ENCODE results near the gene CHST10. TPM values are rescaled to one million over a fixed set of nuclear protein-coding genes. Genes with fewer than 3 reads are reported as not detected.

Gene CHST10
- total RNA-seq, 1 donor from 2014 or later, result 6.5 TPM

GRCh38 chr2:100416397-100416934 is 1.0 kb downstream of the CHST10 start:
- peak; percentile 6 to 18 for DNase-seq (ENCODE audit: low read depth in 2 of 2)

- DNase-seq (ENCODE audit: low read depth in 2 of 2), result no peak
These were observed 3.9 kb downstream of the CHST10 start for GRCh38 chr2:100413571-100413970.

GRCh38 chr2:100412881-100413321 is 4.6 kb downstream of the CHST10 start:
- no peak for DNase-seq (ENCODE audit: low read depth in 2 of 2)

GRCh38 chr2:100412466-100412865 is 5.0 kb downstream of the CHST10 start:
- no peak for DNase-seq (ENCODE audit: low read depth in 2 of 2)

GRCh38 chr2:100411841-100412292 is 5.6 kb downstream of the CHST10 start:
- DNase-seq (ENCODE audit: low read depth in 2 of 2), result no peak

- DNase-seq (ENCODE audit: low read depth in 2 of 2), result no peak
These were observed 7.4 kb downstream of the CHST10 start for GRCh38 chr2:100409975-100410647.

GRCh38 chr2:100409461-100409860 is 8.0 kb downstream of the CHST10 start:
- no peak for DNase-seq (ENCODE audit: low read depth in 2 of 2)

GRCh38 chr2:100408941-100409340 is 8.5 kb downstream of the CHST10 start:
- no peak for DNase-seq (ENCODE audit: low read depth in 2 of 2)

GRCh38 chr2:100408104-100408503 is 9.4 kb downstream of the CHST10 start:
- DNase-seq (ENCODE audit: low read depth in 2 of 2), result no peak

GRCh38 chr2:100407563-100407962 is 9.9 kb downstream of the CHST10 start:
- DNase-seq (ENCODE audit: low read depth in 2 of 2), result no peak

GRCh38 chr2:100407073-100407472 is 10.4 kb downstream of the CHST10 start:
- DNase-seq (ENCODE audit: low read depth in 2 of 2), result no peak

GRCh38 chr2:100406120-100406508 is 11.4 kb downstream of the CHST10 start:
- DNase-seq (ENCODE audit: low read depth in 2 of 2), result no peak

GRCh38 chr2:100405403-100406119 is 11.9 kb downstream of the CHST10 start:
- DNase-seq (ENCODE audit: low read depth in 2 of 2), result no peak

GRCh38 chr2:100404411-100404810 is 13.1 kb downstream of the CHST10 start:
- DNase-seq (ENCODE audit: low read depth in 2 of 2), result no peak

- no peak for DNase-seq (ENCODE audit: low read depth in 2 of 2)
These were observed 13.7 kb downstream of the CHST10 start for GRCh38 chr2:100403722-100404121.

- DNase-seq (ENCODE audit: low read depth in 2 of 2), result no peak
These were observed 16.2 kb downstream of the CHST10 start for GRCh38 chr2:100401268-100401667.

- DNase-seq (ENCODE audit: low read depth in 2 of 2), result no peak
These were observed 17.8 kb downstream of the CHST10 start for GRCh38 chr2:100399714-100400113.

GRCh38 chr2:100397976-100398375 is 19.5 kb downstream of the CHST10 start:
- no peak for DNase-seq (ENCODE audit: low read depth in 2 of 2)

- DNase-seq (ENCODE audit: low read depth in 2 of 2), result peak in 1 of 2 donors; percentile 62
These were observed 20.2 kb downstream of the CHST10 start for GRCh38 chr2:100397118-100397860.

GRCh38 chr2:100396483-100396882 is 21.0 kb downstream of the CHST10 start:
- DNase-seq (ENCODE audit: low read depth in 2 of 2), result no peak

- DNase-seq (ENCODE audit: low read depth in 2 of 2), result no peak
These were observed 21.7 kb downstream of the CHST10 start for GRCh38 chr2:100395532-100396350.
